ENCODE measurements around the gene CALHM2.
"Not testable (repeated sequence)": the region's sequence is repeated elsewhere in the genome, so short reads cannot be mapped to it uniquely, and the experiment has no call there.

Gene CALHM2

DNA sequence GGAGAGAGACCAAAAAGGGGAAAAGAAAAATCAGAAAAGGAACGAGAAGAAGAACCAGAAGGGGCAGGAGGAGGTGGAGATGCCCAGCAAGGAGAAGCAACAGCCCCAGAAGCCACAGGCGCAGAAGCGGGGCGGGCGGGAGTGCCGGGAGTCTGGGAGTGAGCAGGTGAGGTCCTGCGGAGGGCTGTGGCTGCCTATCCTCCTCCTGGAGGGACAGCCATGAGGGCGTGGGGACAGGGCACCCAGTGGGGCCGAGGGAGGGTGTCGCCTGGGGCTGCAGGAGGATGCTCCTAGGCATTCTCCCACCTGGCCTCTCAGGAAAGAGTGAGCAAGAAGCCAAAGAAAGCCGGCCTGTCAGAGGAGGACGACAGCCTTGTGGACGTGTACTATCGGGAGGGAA, 11.8 kb downstream of the CALHM2 start:
- Histone ChIP-seq H3K36me3 (ENCODE audit: control insufficient read depth in 2 of 2, insufficient read depth in 2 of 2, low read length in 2 of 2) (peaks cover 64 to 71% of the 10 kb centered on the region in 2 donors), H3K27ac (ENCODE audit: low read length) (no peak overlapping the region), H3K9me3 (ENCODE audit: control insufficient read depth in 2 of 2, low read length in 2 of 2) (no peaks in the 10 kb centered on the region), H3K9ac (ENCODE audit: low read length in 2 of 2) (no peak overlapping the region), H3K27me3 (ENCODE audit: control insufficient read depth in 1 of 2, insufficient read depth in 2 of 2, low read length in 2 of 2) (no peaks in the 10 kb centered on the region), H3K4me3 (ENCODE audit: low read length in 2 of 2) (no peak overlapping the region), H3K4me1 (ENCODE audit: control insufficient read depth, insufficient read depth, low read length) (peaks cover 9% of the 10 kb centered on the region)

DNA sequence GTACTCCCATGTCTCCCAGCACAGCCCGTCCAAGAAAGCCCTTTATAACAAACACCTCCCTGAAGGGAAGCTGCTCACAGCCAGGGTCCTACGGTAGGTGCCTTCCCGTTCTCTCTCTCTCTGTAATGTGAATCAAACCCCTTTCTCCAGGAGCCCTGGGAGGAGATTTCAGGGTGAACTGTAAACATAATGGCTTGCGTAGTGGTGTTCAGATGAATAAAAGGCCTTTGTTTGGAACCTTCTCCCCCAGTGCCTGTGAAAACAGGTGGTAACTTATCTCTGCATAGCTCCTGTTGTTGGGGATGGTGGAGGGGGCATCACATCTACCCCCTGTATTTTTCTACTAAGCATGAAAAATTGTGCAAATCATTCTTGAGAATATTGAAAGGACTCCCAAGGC, 12.4 kb downstream of the CALHM2 start:
- Histone ChIP-seq H3K36me3 (ENCODE audit: control insufficient read depth in 2 of 2, insufficient read depth in 2 of 2, low read length in 2 of 2) (peaks cover 61 to 66% of the 10 kb centered on the region in 2 donors), H3K4me1 (ENCODE audit: control insufficient read depth, insufficient read depth, low read length) (peaks cover 4% of the 10 kb centered on the region), H3K9ac (ENCODE audit: low read length in 2 of 2) (no peak overlapping the region), H3K4me3 (ENCODE audit: low read length in 2 of 2) (no peak overlapping the region), H3K27ac (ENCODE audit: low read length) (no peak overlapping the region), H3K9me3 (ENCODE audit: control insufficient read depth in 2 of 2, low read length in 2 of 2) (no peaks in the 10 kb centered on the region), H3K27me3 (ENCODE audit: control insufficient read depth in 1 of 2, insufficient read depth in 2 of 2, low read length in 2 of 2) (no peaks in the 10 kb centered on the region)

DNA sequence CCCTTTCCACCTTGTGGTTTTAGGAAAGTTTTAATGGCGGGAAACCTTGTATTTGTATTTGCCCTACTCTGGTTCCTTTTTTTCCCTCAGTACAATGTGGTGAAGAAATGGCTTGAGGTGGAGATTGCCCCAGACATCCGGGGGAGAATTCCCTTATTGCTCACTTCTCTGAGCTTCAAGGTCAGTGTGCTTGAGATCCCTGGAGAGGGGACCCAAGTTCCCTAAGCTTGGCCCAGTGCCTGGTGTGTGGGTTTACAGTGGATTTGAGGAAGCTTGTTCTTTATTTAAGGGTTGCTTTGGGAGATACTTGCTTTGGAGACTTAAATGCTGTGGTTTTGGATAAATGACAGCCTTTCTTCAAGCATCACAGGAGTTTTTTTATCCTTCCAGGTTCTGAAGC, 18.3 kb downstream of the CALHM2 start:
- Histone ChIP-seq H3K27ac (ENCODE audit: low read length) (no peak overlapping the region), H3K9ac (ENCODE audit: low read length in 2 of 2) (no peak overlapping the region), H3K36me3 (ENCODE audit: control insufficient read depth in 2 of 2, insufficient read depth in 2 of 2, low read length in 2 of 2) (peaks cover 38 to 41% of the 10 kb centered on the region in 2 donors), H3K27me3 (ENCODE audit: control insufficient read depth in 1 of 2, insufficient read depth in 2 of 2, low read length in 2 of 2) (no peaks in the 10 kb centered on the region), H3K4me1 (ENCODE audit: control insufficient read depth, insufficient read depth, low read length) (peaks cover 2% of the 10 kb centered on the region), H3K9me3 (ENCODE audit: control insufficient read depth in 2 of 2, low read length in 2 of 2) (no peaks in the 10 kb centered on the region), H3K4me3 (ENCODE audit: low read length in 2 of 2) (no peak overlapping the region)

DNA sequence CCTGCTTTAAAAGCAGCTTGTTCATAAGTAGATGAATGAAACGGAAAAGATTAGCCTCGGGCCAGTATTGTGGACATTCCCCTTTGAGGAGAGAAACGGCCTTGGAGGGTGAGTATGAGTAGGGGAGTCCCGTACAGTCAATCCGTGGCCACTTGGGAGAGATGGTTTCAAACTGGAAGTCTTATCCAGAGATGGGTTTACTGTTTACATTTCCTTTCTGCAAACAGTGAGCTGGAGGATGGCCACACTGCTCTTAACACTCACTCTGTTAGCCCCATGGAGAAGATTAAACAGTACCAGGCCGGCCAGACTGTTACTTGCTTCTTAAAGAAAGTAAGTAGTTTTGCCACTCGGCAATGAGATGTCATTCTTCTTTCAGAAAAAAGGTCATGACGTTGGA, 20.3 kb downstream of the CALHM2 start:
- H3K9ac ChIP-seq (ENCODE audit: low read length in 2 of 2): peak overlapping the region in 1 of 2 donors; percentile 29
- H3K4me3 ChIP-seq (ENCODE audit: low read length in 2 of 2): peak overlapping the region in 1 of 2 donors; percentile 15
- no peaks in the 10 kb centered on the region for H3K27me3 ChIP-seq (ENCODE audit: control insufficient read depth in 1 of 2, insufficient read depth in 2 of 2, low read length in 2 of 2)
- no peaks in the 10 kb centered on the region for H3K9me3 ChIP-seq (ENCODE audit: control insufficient read depth in 2 of 2, low read length in 2 of 2)
- H3K27ac ChIP-seq (ENCODE audit: low read length): peak overlapping the region; percentile 31
- peaks cover 2% of the 10 kb centered on the region for H3K4me1 ChIP-seq (ENCODE audit: control insufficient read depth, insufficient read depth, low read length)
- peaks cover 26 to 32% of the 10 kb centered on the region in 2 donors for H3K36me3 ChIP-seq (ENCODE audit: control insufficient read depth in 2 of 2, insufficient read depth in 2 of 2, low read length in 2 of 2)

DNA sequence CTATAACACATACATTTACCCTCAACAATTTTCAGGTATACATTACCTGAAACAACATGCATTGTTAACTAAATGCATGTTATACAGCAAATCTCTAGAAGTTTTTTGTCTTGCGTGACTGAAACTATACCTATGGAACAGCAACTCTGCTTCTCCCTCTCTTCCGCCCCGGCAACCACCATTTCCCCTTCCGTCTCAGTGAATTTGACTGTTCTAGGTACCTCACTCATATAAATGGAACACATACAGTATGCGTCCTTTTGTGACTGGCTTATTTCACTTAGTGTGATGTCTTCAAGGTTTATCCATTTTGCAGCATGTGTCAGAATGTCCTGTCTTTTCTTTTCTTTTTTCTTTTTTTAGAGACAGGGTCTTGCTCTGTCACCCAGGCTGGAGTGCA, 22.5 kb downstream of the CALHM2 start:
- no peaks in the 10 kb centered on the region for H3K9me3 ChIP-seq (ENCODE audit: control insufficient read depth in 2 of 2, low read length in 2 of 2)
- no peak overlapping the region for H3K27ac ChIP-seq (ENCODE audit: low read length)
- no peak overlapping the region for H3K9ac ChIP-seq (ENCODE audit: low read length in 2 of 2)
- peaks cover 25 to 29% of the 10 kb centered on the region in 2 donors for H3K36me3 ChIP-seq (ENCODE audit: control insufficient read depth in 2 of 2, insufficient read depth in 2 of 2, low read length in 2 of 2)
- H3K27me3 ChIP-seq (ENCODE audit: control insufficient read depth in 1 of 2, insufficient read depth in 2 of 2, low read length in 2 of 2): no peaks in the 10 kb centered on the region
- peaks cover 2% of the 10 kb centered on the region for H3K4me1 ChIP-seq (ENCODE audit: control insufficient read depth, insufficient read depth, low read length)
- H3K4me3 ChIP-seq (ENCODE audit: low read length in 2 of 2): no peak overlapping the region

DNA sequence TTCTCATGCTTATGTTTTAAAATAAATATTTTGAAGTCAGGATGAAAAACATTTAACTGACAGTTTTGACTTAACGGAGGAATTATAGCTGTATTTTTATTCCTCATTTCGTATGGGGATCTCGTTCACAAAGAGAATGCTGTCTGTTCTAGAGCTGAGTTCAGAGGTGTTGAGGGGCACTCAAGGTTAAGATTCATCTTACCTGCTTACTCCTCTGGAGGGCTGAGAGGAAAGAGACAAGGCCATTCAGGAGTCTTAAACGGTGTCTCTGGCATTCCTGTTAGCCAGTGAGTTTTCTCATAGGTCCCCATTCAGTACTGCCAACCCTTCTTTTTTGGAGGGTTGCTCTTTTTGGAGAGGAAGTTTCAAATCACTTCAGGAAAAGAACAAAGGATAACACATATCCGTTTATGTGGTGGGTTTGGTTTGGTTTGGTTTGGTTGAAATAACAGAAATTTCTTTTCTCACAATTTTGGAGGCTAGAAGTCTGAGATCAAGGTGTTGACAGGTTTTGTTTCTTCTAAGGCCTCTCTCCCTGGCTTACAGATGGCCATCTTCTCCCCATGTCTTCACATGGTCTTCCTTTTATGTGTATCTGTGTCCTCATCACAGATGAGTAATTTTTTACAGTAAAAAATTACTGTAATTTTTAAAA, 23.1 kb downstream of the CALHM2 start:
- peaks cover 21 to 29% of the 10 kb centered on the region in 2 donors for H3K36me3 ChIP-seq (ENCODE audit: control insufficient read depth in 2 of 2, insufficient read depth in 2 of 2, low read length in 2 of 2)
- H3K4me3 ChIP-seq (ENCODE audit: low read length in 2 of 2): no peak overlapping the region

DNA sequence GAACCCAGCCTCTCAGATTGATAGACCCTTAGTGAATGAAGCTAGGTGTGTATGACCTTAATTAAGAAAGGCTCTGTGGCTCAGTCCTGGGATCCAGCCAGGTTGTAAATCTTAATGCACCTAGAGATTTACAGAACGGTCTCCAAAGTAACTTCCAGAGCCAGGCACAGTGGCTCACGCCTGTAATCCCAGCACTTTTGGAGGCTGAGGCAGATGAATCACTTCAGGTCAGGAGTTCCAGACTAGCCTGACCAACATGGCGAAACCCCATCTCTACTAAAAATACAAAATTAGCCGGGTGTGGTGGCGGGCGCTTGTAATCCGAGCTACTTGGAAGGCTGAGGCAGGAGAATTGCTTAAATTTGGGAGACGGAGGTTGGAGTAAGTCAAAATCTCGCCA, 24.3 kb downstream of the CALHM2 start:
- Histone ChIP-seq H3K9ac (ENCODE audit: low read length in 2 of 2) (no peak overlapping the region), H3K4me3 (ENCODE audit: low read length in 2 of 2) (no peak overlapping the region), H3K27ac (ENCODE audit: low read length) (no peak overlapping the region), H3K9me3 (ENCODE audit: control insufficient read depth in 2 of 2, low read length in 2 of 2) (no peaks in the 10 kb centered on the region), H3K27me3 (ENCODE audit: control insufficient read depth in 1 of 2, insufficient read depth in 2 of 2, low read length in 2 of 2) (no peaks in the 10 kb centered on the region), H3K36me3 (ENCODE audit: control insufficient read depth in 2 of 2, insufficient read depth in 2 of 2, low read length in 2 of 2) (peaks cover 26 to 39% of the 10 kb centered on the region in 2 donors), H3K4me1 (ENCODE audit: control insufficient read depth, insufficient read depth, low read length) (peaks cover 2% of the 10 kb centered on the region)

More for the DNA sequence above, 23.1 kb downstream of the CALHM2 start:
- H3K27ac ChIP-seq (ENCODE audit: low read length): no peak overlapping the region
- no peaks in the 10 kb centered on the region for H3K27me3 ChIP-seq (ENCODE audit: control insufficient read depth in 1 of 2, insufficient read depth in 2 of 2, low read length in 2 of 2)
- H3K9ac ChIP-seq (ENCODE audit: low read length in 2 of 2): no peak overlapping the region
- no peaks in the 10 kb centered on the region for H3K9me3 ChIP-seq (ENCODE audit: control insufficient read depth in 2 of 2, low read length in 2 of 2)
- H3K4me1 ChIP-seq (ENCODE audit: control insufficient read depth, insufficient read depth, low read length): peaks cover 2% of the 10 kb centered on the region

DNA sequence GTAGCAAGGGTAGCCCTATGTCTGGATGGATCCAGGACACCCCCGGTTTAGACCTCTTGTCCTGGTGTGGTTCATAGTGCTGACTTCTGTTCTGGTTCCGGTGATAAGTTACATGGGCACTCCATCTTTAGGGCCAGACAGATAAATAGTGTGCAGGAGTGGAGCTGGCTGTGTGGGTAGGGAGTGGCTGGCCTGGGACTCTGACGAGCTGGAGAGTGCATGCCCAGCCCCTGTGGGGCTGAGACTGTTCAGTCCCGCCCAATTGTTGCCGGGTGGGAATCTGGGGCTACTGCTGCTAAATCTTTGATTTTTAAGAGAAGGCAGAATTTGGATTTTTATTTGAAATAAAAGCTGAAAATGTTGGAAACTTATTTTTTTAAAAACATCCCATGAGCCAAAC, 28.4 kb downstream of the CALHM2 start:
- Histone ChIP-seq H3K4me3 (ENCODE audit: low read length in 2 of 2) (no peak overlapping the region), H3K4me1 (ENCODE audit: control insufficient read depth, insufficient read depth, low read length) (no peaks in the 10 kb centered on the region), H3K27me3 (ENCODE audit: control insufficient read depth in 1 of 2, insufficient read depth in 2 of 2, low read length in 2 of 2) (no peaks in the 10 kb centered on the region), H3K9me3 (ENCODE audit: control insufficient read depth in 2 of 2, low read length in 2 of 2) (no peaks in the 10 kb centered on the region), H3K9ac (ENCODE audit: low read length in 2 of 2) (no peak overlapping the region), H3K27ac (ENCODE audit: low read length) (no peak overlapping the region), H3K36me3 (ENCODE audit: control insufficient read depth in 2 of 2, insufficient read depth in 2 of 2, low read length in 2 of 2) (peaks cover 40 to 62% of the 10 kb centered on the region in 2 donors)

DNA sequence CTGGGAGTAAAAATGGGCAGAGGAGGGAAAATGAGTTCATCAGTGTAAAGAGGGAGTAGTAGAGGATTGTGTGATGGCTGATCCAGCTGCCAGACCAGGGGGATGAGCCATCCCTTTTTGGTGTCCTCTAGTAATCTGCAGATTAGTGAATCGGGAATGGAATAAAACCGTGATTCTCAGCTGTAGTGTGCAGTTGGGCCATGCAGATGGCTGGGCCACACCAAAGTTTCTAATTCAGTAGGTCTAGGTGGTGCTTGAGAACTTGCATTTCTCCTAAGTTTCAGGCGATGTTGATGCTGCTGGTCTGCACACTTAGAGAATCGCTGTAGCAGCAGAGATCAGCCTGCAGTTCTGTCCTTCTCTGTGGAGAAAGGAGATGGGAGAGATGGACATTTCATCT, 33.1 kb downstream of the CALHM2 start:
- H3K27me3 ChIP-seq (ENCODE audit: control insufficient read depth in 1 of 2, insufficient read depth in 2 of 2, low read length in 2 of 2): no peaks in the 10 kb centered on the region
- H3K9ac ChIP-seq (ENCODE audit: low read length in 2 of 2): no peak overlapping the region
- H3K4me3 ChIP-seq (ENCODE audit: low read length in 2 of 2): no peak overlapping the region
- peaks cover 68 to 82% of the 10 kb centered on the region in 2 donors for H3K36me3 ChIP-seq (ENCODE audit: control insufficient read depth in 2 of 2, insufficient read depth in 2 of 2, low read length in 2 of 2)
- H3K9me3 ChIP-seq (ENCODE audit: control insufficient read depth in 2 of 2, low read length in 2 of 2): no peaks in the 10 kb centered on the region
- H3K27ac ChIP-seq (ENCODE audit: low read length): no peak overlapping the region
- H3K4me1 ChIP-seq (ENCODE audit: control insufficient read depth, insufficient read depth, low read length): no peaks in the 10 kb centered on the region

DNA sequence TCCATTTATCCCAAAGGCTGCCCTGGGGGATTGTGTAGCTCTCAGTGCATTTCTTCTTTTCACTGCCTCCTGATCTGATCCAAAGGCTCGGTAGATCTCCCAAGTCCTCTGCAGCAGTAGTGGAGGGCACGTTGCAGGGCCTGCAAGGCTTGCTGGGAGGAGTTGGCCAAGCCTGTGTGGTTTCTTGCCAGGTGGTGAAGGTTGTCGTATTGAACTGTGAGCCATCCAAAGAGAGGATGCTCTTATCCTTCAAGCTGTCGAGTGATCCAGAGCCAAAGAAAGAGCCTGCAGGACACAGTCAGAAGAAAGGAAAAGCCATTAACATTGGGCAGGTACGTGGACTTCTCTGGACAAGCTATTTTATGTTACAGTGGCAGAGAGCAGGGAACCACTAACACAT, 34.6 kb downstream of the CALHM2 start:
- Histone ChIP-seq H3K36me3 (ENCODE audit: control insufficient read depth in 2 of 2, insufficient read depth in 2 of 2, low read length in 2 of 2) (peaks cover 75 to 83% of the 10 kb centered on the region in 2 donors), H3K4me3 (ENCODE audit: low read length in 2 of 2) (no peak overlapping the region)

DNA sequence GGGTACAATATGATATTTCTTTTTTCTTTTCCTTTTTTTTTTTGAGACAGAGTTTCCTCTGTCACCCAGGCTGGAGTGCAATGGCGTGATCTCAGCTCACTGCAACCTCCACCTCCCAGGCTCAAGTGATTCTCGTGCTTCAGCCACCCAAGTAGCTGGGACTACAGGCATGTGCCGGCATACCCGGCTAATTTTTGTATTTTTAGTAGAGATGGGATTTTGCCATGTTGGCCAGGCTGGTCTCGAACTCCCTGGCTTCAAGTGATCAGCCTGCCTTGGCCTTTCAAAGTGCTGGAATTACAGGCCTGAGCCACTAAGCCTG, 35.1 kb downstream of the CALHM2 start:
- not testable (repeated sequence) for H3K27me3 ChIP-seq (ENCODE audit: control insufficient read depth in 1 of 2, insufficient read depth in 2 of 2, low read length in 2 of 2); H3K9ac ChIP-seq (ENCODE audit: low read length in 2 of 2); H3K9me3 ChIP-seq (ENCODE audit: control insufficient read depth in 2 of 2, low read length in 2 of 2); H3K27ac ChIP-seq (ENCODE audit: low read length); H3K4me1 ChIP-seq (ENCODE audit: control insufficient read depth, insufficient read depth, low read length); H3K4me3 ChIP-seq (ENCODE audit: low read length in 2 of 2)
- peaks cover 78 to 81% of the 10 kb centered on the region in 2 donors for H3K36me3 ChIP-seq (ENCODE audit: control insufficient read depth in 2 of 2, insufficient read depth in 2 of 2, low read length in 2 of 2)

More for the DNA sequence above, 34.6 kb downstream of the CALHM2 start:
- Histone ChIP-seq H3K27ac (ENCODE audit: low read length) (no peak overlapping the region), H3K9ac (ENCODE audit: low read length in 2 of 2) (no peak overlapping the region), H3K9me3 (ENCODE audit: control insufficient read depth in 2 of 2, low read length in 2 of 2) (no peaks in the 10 kb centered on the region), H3K4me1 (ENCODE audit: control insufficient read depth, insufficient read depth, low read length) (no peaks in the 10 kb centered on the region), H3K27me3 (ENCODE audit: control insufficient read depth in 1 of 2, insufficient read depth in 2 of 2, low read length in 2 of 2) (no peaks in the 10 kb centered on the region)

All from stomach smooth muscle (tissue), 2 donors.